GM18909 (cell line): ENCODE results near the gene PCSK9.

Source experiments
- ATAC-seq: cut with Tn5 transposase; IDR thresholded peaks from one replicate; pipeline ENCODE4 v1.9.1; 2021; ENCODE audit warnings: mild to moderate bottlenecking; ENCODE audit not compliant: unreplicated experiment, poor library complexity

PCSK9 gene

GRCh38 chr1:55039342-55040082, at the start of gene PCSK9:
TSS of gene PCSK9 (plus strand) at chr1:55039548. CDS start at chr1:55039838, 290 bp downstream.
- ATAC-seq: no peak

GRCh38 chr1:54989968-54990810, 49.2 kb upstream of the PCSK9 start:
- ATAC-seq: no peak

- ATAC-seq: no peak
Observed at GRCh38 chr1:54990916-54991315, 48.4 kb upstream of the PCSK9 start.

DNA sequence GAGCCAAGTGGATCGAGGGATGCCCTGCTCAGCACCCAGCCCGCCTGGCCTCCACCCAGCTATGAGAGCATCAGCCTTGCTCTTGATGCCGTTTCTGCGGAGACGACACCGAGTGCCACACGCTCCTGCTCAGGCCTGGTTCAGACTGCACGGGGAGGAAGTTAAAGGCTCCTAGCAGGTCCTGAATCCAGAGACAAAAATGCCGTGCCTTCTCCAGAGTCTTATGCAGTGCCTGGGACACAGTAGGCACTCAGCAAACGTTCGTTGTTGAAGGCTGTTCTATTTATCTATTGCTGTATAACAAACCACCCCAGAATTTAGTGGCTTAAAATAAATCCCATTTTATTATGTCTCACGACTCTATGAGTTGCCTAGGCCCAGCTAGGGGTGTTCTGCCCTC, 47.4 kb upstream of the PCSK9 start:
- ATAC-seq: no peak

GRCh38 chr1:54993140-54993539, 46.2 kb upstream of the PCSK9 start:
- ATAC-seq: no peak

DNA sequence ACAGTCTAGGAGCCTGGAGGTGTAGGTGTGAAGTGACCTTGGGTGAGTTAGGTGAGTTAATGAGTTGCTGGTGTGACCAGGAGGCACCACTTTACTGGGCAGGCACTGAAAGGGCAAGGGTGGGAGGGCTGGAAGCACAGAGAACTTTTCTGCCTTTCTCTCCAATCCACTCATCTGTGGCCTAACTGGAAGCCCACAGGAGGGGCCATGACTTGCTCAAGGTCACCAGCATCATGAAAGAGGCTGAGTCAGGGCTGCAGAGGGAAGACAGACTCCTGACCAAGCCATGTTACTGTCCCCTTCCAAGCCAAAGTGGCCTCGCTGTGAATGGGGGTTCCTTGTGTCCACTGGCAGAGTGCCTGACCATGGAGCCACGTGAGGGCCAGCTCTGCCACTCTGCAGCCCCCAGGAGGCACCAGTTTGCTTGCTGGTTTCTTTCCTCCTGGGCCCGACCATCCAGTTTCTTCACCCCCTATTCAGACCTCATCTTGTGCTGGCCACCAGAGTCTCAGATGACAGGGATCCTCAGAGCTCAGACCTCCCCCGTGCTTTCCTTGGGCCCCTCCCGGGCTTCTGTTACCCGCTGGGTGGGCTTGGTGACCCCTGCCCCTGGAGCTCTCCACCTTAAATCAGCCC, 44.9 kb upstream of the PCSK9 start:
- no peak for ATAC-seq

- no peak for ATAC-seq
Observed at GRCh38 chr1:54995013-54995760, 44.2 kb upstream of the PCSK9 start.

GRCh38 chr1:54995835-54996234, 43.5 kb upstream of the PCSK9 start:
- ATAC-seq: no peak

GRCh38 chr1:54996359-54996868, 42.9 kb upstream of the PCSK9 start:
- ATAC-seq: peak; percentile 66

GRCh38 chr1:54996869-54997710, 42.3 kb upstream of the PCSK9 start:
- ATAC-seq: no peak

GRCh38 chr1:54997711-54997986, 41.7 kb upstream of the PCSK9 start:
- no peak for ATAC-seq

DNA sequence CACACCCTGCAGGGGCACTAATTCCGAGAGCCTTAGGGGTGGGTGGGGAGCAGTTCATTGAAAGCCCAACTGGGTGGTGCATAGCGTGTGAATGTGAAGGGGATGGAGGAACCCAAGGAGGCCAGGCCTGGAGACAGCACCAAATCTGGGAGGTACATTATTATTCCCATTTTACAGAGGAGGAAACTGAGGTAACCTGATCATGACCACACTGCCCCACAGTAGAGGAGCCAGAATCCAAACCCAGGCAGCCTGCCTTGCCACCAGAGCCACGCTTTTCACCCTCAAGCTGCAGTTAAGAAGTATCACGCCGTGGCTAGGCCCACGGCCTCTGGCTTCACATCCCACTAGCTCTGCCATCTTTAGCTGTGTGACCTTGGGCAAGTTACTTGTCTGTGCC, 41.2 kb upstream of the PCSK9 start:
- ATAC-seq: no peak

GRCh38 chr1:54998677-54999076, 40.7 kb upstream of the PCSK9 start, which contains the start of gene BSND:
TSS of gene BSND (plus strand) at chr1:54998933. CDS start at chr1:54999187, 254 bp downstream.
- peak; percentile 41 for ATAC-seq

- ATAC-seq: no peak
Observed at GRCh38 chr1:55000110-55001085, 39.0 kb upstream of the PCSK9 start.

DNA sequence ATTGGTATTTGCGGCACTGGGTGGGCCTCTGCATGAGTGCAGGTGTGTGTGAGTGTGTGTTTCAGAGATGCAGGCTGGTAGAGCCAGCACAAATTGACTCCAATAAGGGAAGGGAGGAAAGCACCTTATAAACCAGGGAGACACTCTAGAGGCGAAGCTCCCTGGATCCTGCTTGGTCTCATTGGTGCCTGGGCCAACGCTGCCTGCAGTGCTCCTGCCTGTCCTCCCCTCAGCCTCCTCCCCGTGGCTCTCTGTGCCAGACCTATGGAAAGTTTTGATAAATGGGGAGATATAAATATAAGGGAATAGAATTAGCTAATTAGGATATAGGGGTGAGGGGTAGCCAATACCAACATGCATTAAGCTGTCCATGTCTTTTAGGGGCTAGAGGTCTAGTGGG, 38.0 kb upstream of the PCSK9 start:
- ATAC-seq: no peak

DNA sequence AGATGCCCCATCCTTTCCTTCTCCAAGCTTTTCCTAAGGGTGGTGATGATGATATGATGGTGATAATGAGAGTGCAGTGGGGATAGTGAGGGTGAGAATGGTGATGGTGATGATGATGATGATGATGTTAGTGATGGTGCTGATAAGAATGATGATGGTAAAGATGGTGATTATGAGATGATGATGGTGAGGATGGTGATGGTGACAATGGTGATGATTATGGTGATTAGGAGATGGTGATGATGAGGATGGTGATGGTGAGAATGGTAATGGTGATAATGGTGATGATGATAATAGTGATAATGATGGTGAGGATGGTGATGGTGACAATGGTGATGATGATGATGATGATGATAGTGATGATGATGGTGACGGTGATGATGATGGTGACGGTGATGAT, 36.7 kb upstream of the PCSK9 start:
- ATAC-seq: no peak

- no peak for ATAC-seq
Observed at GRCh38 chr1:55005351-55006140, 33.8 kb upstream of the PCSK9 start.

DNA sequence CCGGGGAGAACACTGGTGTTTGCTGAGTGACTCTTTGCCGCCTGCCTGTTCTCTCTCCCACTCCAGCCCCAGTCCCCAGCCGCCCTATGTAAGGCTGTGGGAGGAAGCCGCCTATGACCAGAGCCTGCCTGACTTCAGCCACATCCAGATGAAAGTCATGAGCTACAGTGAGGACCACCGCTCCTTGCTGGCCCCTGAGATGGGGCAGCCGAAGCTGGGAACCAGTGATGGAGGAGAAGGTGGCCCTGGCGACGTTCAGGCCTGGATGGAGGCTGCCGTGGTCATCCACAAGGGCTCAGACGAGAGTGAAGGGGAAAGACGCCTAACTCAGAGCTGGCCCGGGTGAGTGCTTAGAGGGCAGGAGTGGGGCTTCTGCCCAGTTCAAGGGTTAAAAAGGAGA, 32.4 kb upstream of the PCSK9 start:
- no peak for ATAC-seq
